LNCAP (cell line): Measurements from ENCODE around the gene OR10J1.
A peak's percentile ranks its signal among the peaks of the same experiment; 100 is the strongest.

ENCODE experiments used
- CTCF ChIP-seq: fragments of 450-650 bp; IDR thresholded peaks from 2 replicates; pipeline ENCODE4 v1.5.1; 2017; ENCODE audit warnings: mild to moderate bottlenecking

The OR10J1 gene

GRCh38 chr1:159439422-159439821 lies at the start of gene OR10J1:
Gene OR10J1, plus strand, starts transcription at chr1:159439722. Its CDS starts 70 bp downstream, at chr1:159439792.
- no peak for TF ChIP-seq CTCF

GRCh38 chr1:159406821-159407220 lies 32.7 kb upstream of the OR10J1 start:
- TF ChIP-seq CTCF: no peak

- no peak for TF ChIP-seq CTCF
Measured at GRCh38 chr1:159408862-159409400, 30.6 kb upstream of the OR10J1 start.

- peak; percentile 64 for TF ChIP-seq CTCF
Measured at GRCh38 chr1:159421821-159422220, 17.7 kb upstream of the OR10J1 start.

GRCh38 chr1:159428536-159428935 lies 11.0 kb upstream of the OR10J1 start:
- no peak for TF ChIP-seq CTCF

- TF ChIP-seq CTCF: no peak
Measured at GRCh38 chr1:159429074-159429861, 10.3 kb upstream of the OR10J1 start.

GRCh38 chr1:159430985-159431384 lies 8.5 kb upstream of the OR10J1 start:
- no peak for TF ChIP-seq CTCF
